Peyer's patch (tissue), 4 donors: ENCODE results near the gene NELL1. TPM values are rescaled to one million over a fixed set of nuclear protein-coding genes. Genes with fewer than 3 reads are reported as not detected.
"Not testable (repeated sequence)": the region's sequence is repeated elsewhere in the genome, so short reads cannot be mapped to it uniquely, and the experiment has no call there.

Experiments
- DNase-seq, 3 donors: peaks; one replicate each; pipeline ENCODE4 v3.0.0-alpha.2; 2017 to 2019
- H3K27ac ChIP-seq, 4 donors: fragments of 200-600 bp; sonication (generic); one replicate each; pipeline ENCODE4 v1.5.1; 2016 to 2019
- H3K27me3 ChIP-seq, 2 donors: fragments of 200-600 bp; sonication (generic); one replicate each; pipeline ENCODE4 v1.5.1; 2019
- H3K36me3 ChIP-seq, 3 donors: fragments of 200-600 bp; sonication (generic); one replicate each; pipeline ENCODE4 v1.5.1; 2016 to 2019
- H3K4me1 ChIP-seq, 4 donors: fragments of 200-600 bp; sonication (generic); one replicate each; pipeline ENCODE4 v1.5.1; 2016 to 2019
- H3K4me3 ChIP-seq, 4 donors: fragments of 200-600 bp; sonication (generic); 1 replicate in 3 of 4; 2 replicates in 1 of 4; pipeline ENCODE4 v1.5.1; 2016 to 2019; ENCODE audit warnings: mild to moderate bottlenecking in 1 of 4
- H3K9me3 ChIP-seq, 4 donors: fragments of 200-600 bp; sonication (generic); one replicate each; pipeline ENCODE4 v1.5.1; 2016 to 2019; ENCODE audit warnings: mild to moderate bottlenecking in 1 of 4
- CTCF ChIP-seq, 6 experiments: fragments of 450-650 bp in 4 of 6; fragments of 200-600 bp in 2 of 6; sonication (generic) in 1 of 6; IDR thresholded peaks; one replicate each; pipeline ENCODE4 v1.5.1; 2017 to 2019; ENCODE audit warnings: antibody characterized with exemption in 6 of 6, mild to moderate bottlenecking in 3 of 6, moderate library complexity in 1 of 6
- POLR2A ChIP-seq, 2 donors: fragments of 450-650 bp; IDR thresholded peaks; one replicate each; pipeline ENCODE4 v1.5.1; 2017; ENCODE audit warnings: antibody characterized with exemption in 2 of 2, mild to moderate bottlenecking in 2 of 2, moderate library complexity in 2 of 2
- total RNA-seq, 4 donors: library from RNA; depleted of rRNA; stranded (reverse); fragments of >200 nt; gene quantifications; one replicate each; pipeline ENCODE4 v1.1.0, GENCODE V29; 2016

Gene NELL1
- total RNA-seq, 4 donors from 2014 or later = not detected

- TF ChIP-seq POLR2A (IDR thresholded peaks at IDR 0.05) (no peak), CTCF (IDR thresholded peaks at IDR 0.05) (no peak)
- Histone ChIP-seq H3K27me3 (no peaks in the 10 kb centered on the region), H3K9me3 (no peaks in the 10 kb centered on the region), H3K4me3 (no peak overlapping the region), H3K27ac (no peak overlapping the region), H3K36me3 (no peaks in the 10 kb centered on the region), H3K4me1 (no peaks in the 10 kb centered on the region)
- no peak for DNase-seq
Observed at GRCh38 chr11:21264125-21264524, 594.7 kb downstream of the NELL1 start.

- no peaks in the 10 kb centered on the region for H3K27me3 ChIP-seq
- DNase-seq = no peak
- TF ChIP-seq CTCF (IDR thresholded peaks at IDR 0.05) (no peak), POLR2A (IDR thresholded peaks at IDR 0.05) (no peak)
Observed at GRCh38 chr11:21268036-21268435, 598.6 kb downstream of the NELL1 start.

GRCh38 chr11:21272139-21272538, 602.8 kb downstream of the NELL1 start:
- not testable (repeated sequence) for DNase-seq, H3K27me3 ChIP-seq, H3K4me1 ChIP-seq, H3K27ac ChIP-seq, H3K9me3 ChIP-seq, H3K36me3 ChIP-seq, H3K4me3 ChIP-seq

More at GRCh38 chr11:21268036-21268435, 598.6 kb downstream of the NELL1 start:
- Histone ChIP-seq H3K27ac (no peak overlapping the region), H3K4me1 (no peaks in the 10 kb centered on the region), H3K4me3 (no peak overlapping the region), H3K36me3 (no peaks in the 10 kb centered on the region), H3K9me3 (no peaks in the 10 kb centered on the region)

GRCh38 chr11:21278840-21279239, 609.5 kb downstream of the NELL1 start:
- Histone ChIP-seq H3K27ac (no peak overlapping the region), H3K4me1 (no peaks in the 10 kb centered on the region), H3K27me3 (no peaks in the 10 kb centered on the region), H3K4me3 (no peak overlapping the region), H3K36me3 (no peaks in the 10 kb centered on the region), H3K9me3 (no peaks in the 10 kb centered on the region)
- TF ChIP-seq POLR2A (IDR thresholded peaks at IDR 0.05) (no peak), CTCF (IDR thresholded peaks at IDR 0.05) (no peak)
- no peak for DNase-seq

- TF ChIP-seq CTCF (IDR thresholded peaks at IDR 0.05) (no peak), POLR2A (IDR thresholded peaks at IDR 0.05) (no peak)
- DNase-seq = no peak
- no peaks in the 10 kb centered on the region for H3K4me1 ChIP-seq
- H3K9me3 ChIP-seq = no peaks in the 10 kb centered on the region
- no peaks in the 10 kb centered on the region for H3K36me3 ChIP-seq
- H3K4me3 ChIP-seq = no peak overlapping the region
- no peaks in the 10 kb centered on the region for H3K27me3 ChIP-seq
- H3K27ac ChIP-seq = no peak overlapping the region
Observed at GRCh38 chr11:21285104-21285503, 615.7 kb downstream of the NELL1 start.

- H3K27ac ChIP-seq = no peak overlapping the region
- no peaks in the 10 kb centered on the region for H3K27me3 ChIP-seq
- H3K4me3 ChIP-seq = no peak overlapping the region
- no peaks in the 10 kb centered on the region for H3K4me1 ChIP-seq
- H3K36me3 ChIP-seq = no peaks in the 10 kb centered on the region
- DNase-seq = no peak
- no peaks in the 10 kb centered on the region for H3K9me3 ChIP-seq
- no peak for TF ChIP-seq CTCF (IDR thresholded peaks at IDR 0.05)
Observed at GRCh38 chr11:21289686-21290085, 620.3 kb downstream of the NELL1 start.
